ENCODE data around the gene KITLG. TPM values are rescaled to one million over a fixed set of nuclear protein-coding genes. Genes with fewer than 3 reads are reported as not detected.

KITLG gene
- total RNA-seq, 1 donor from 2014 or later: 28.3 TPM

GRCh38 chr12:88493636-88494035 lies 86.6 kb downstream of the KITLG start:
- TF ChIP-seq, protein P1, sequence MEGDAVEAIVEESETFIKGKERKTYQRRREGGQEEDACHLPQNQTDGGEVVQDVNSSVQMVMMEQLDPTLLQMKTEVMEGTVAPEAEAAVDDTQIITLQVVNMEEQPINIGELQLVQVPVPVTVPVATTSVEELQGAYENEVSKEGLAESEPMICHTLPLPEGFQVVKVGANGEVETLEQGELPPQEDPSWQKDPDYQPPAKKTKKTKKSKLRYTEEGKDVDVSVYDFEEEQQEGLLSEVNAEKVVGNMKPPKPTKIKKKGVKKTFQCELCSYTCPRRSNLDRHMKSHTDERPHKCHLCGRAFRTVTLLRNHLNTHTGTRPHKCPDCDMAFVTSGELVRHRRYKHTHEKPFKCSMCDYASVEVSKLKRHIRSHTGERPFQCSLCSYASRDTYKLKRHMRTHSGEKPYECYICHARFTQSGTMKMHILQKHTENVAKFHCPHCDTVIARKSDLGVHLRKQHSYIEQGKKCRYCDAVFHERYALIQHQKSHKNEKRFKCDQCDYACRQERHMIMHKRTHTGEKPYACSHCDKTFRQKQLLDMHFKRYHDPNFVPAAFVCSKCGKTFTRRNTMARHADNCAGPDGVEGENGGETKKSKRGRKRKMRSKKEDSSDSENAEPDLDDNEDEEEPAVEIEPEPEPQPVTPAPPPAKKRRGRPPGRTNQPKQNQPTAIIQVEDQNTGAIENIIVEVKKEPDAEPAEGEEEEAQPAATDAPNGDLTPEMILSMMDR (IDR thresholded peaks at IDR 0.05; ENCODE audit: unreplicated experiment): no peak
- no peaks in the 10 kb centered on the region for H3K36me3 Mint-ChIP-seq (ENCODE audit: low read depth, unreplicated experiment)
- H3K27me3 Mint-ChIP-seq (ENCODE audit: unreplicated experiment): no peaks in the 10 kb centered on the region
- H3K27ac Mint-ChIP-seq (ENCODE audit: unreplicated experiment): no peak overlapping the region
- H3K9me3 Mint-ChIP-seq (ENCODE audit: unreplicated experiment): no peaks in the 10 kb centered on the region
- DNase-seq (ENCODE audit: low spot score): no peak
- H3K4me3 Mint-ChIP-seq (ENCODE audit: unreplicated experiment): no peak overlapping the region
- H3K4me1 Mint-ChIP-seq (ENCODE audit: unreplicated experiment): no peaks in the 10 kb centered on the region

GRCh38 chr12:88490425-88490824 lies 89.8 kb downstream of the KITLG start:
- H3K4me3 Mint-ChIP-seq (ENCODE audit: unreplicated experiment): no peak overlapping the region
- DNase-seq (ENCODE audit: low spot score): no peak
- TF ChIP-seq, protein P1 (IDR thresholded peaks at IDR 0.05; ENCODE audit: unreplicated experiment): no peak

GRCh38 chr12:88472775-88473174 lies 107.5 kb downstream of the KITLG start:
- Mint-ChIP-seq H3K9me3 (ENCODE audit: unreplicated experiment) (peaks cover 4% of the 10 kb centered on the region), H3K27ac (ENCODE audit: unreplicated experiment) (no peak overlapping the region), H3K36me3 (ENCODE audit: low read depth, unreplicated experiment) (peaks cover 12% of the 10 kb centered on the region), H3K27me3 (ENCODE audit: unreplicated experiment) (peaks cover 2% of the 10 kb centered on the region), H3K4me3 (ENCODE audit: unreplicated experiment) (no peak overlapping the region), H3K4me1 (ENCODE audit: unreplicated experiment) (no peaks in the 10 kb centered on the region)
- no peak for DNase-seq (ENCODE audit: low spot score)
- TF ChIP-seq, protein P1 (IDR thresholded peaks at IDR 0.05; ENCODE audit: unreplicated experiment): no peak

More at GRCh38 chr12:88490425-88490824, 89.8 kb downstream of the KITLG start:
- no peaks in the 10 kb centered on the region for H3K27me3 Mint-ChIP-seq (ENCODE audit: unreplicated experiment)
- H3K36me3 Mint-ChIP-seq (ENCODE audit: low read depth, unreplicated experiment): no peaks in the 10 kb centered on the region
- no peaks in the 10 kb centered on the region for H3K9me3 Mint-ChIP-seq (ENCODE audit: unreplicated experiment)
- H3K4me1 Mint-ChIP-seq (ENCODE audit: unreplicated experiment): no peaks in the 10 kb centered on the region
- no peak overlapping the region for H3K27ac Mint-ChIP-seq (ENCODE audit: unreplicated experiment)

GRCh38 chr12:88472248-88472647 lies 108.0 kb downstream of the KITLG start:
- TF ChIP-seq, protein P1 (IDR thresholded peaks at IDR 0.05; ENCODE audit: unreplicated experiment): no peak
- Mint-ChIP-seq H3K4me1 (ENCODE audit: unreplicated experiment) (no peaks in the 10 kb centered on the region), H3K9me3 (ENCODE audit: unreplicated experiment) (peaks cover 4% of the 10 kb centered on the region), H3K27ac (ENCODE audit: unreplicated experiment) (no peak overlapping the region), H3K36me3 (ENCODE audit: low read depth, unreplicated experiment) (peaks cover 16% of the 10 kb centered on the region), H3K4me3 (ENCODE audit: unreplicated experiment) (no peak overlapping the region), H3K27me3 (ENCODE audit: unreplicated experiment) (peaks cover 2% of the 10 kb centered on the region)
- DNase-seq (ENCODE audit: low spot score): no peak

- H3K27me3 Mint-ChIP-seq (ENCODE audit: unreplicated experiment): peaks cover 2% of the 10 kb centered on the region
- H3K36me3 Mint-ChIP-seq (ENCODE audit: low read depth, unreplicated experiment): peaks cover 17% of the 10 kb centered on the region
- H3K4me3 Mint-ChIP-seq (ENCODE audit: unreplicated experiment): no peak overlapping the region
- no peaks in the 10 kb centered on the region for H3K4me1 Mint-ChIP-seq (ENCODE audit: unreplicated experiment)
- peaks cover 4% of the 10 kb centered on the region for H3K9me3 Mint-ChIP-seq (ENCODE audit: unreplicated experiment)
- no peak for DNase-seq (ENCODE audit: low spot score)
- TF ChIP-seq, protein P1 (IDR thresholded peaks at IDR 0.05; ENCODE audit: unreplicated experiment): no peak
- H3K27ac Mint-ChIP-seq (ENCODE audit: unreplicated experiment): no peak overlapping the region
Observed at GRCh38 chr12:88471331-88472045, 108.8 kb downstream of the KITLG start.
